HepG2 (cell line): ENCODE results near the gene DCAF16. TPM values are rescaled to one million over a fixed set of nuclear protein-coding genes. Genes with fewer than 3 reads are reported as not detected.

Experiments
- GPN1 ChIP-seq: sonication (generic); formaldehyde crosslinking; IDR thresholded peaks from 2 replicates; pipeline ENCODE4 v1.5.1; 2020; ENCODE audit warnings: missing genetic modification reagents, borderline replicate concordance
- NFE2 ChIP-seq: sonication (generic); formaldehyde crosslinking; IDR thresholded peaks from 2 replicates; pipeline ENCODE4 v1.4.0; 2020; ENCODE audit warnings: missing genetic modification reagents
- SOX5 ChIP-seq: IDR thresholded peaks from 2 replicates; pipeline ENCODE4 v1.6.1; 2016; ENCODE audit warnings: borderline replicate concordance
- ZBTB43 ChIP-seq: sonication (generic); formaldehyde crosslinking; conservative IDR thresholded peaks from 2 replicates; pipeline ENCODE4 v1.4.0; 2020; ENCODE audit warnings: missing genetic modification reagents
- ZFX ChIP-seq: sonication (generic); formaldehyde crosslinking; IDR thresholded peaks from 2 replicates; pipeline ENCODE4 v1.4.0; 2020; ENCODE audit warnings: mild to moderate bottlenecking, low read depth, missing genetic modification reagents, moderate library complexity
- polyA plus RNA-seq, 8 experiments: library from polyadenylated mRNA; depleted of rRNA in 3 of 8; stranded (reverse) in 7 of 8; unstranded in 1 of 8; fragments of >200 nt; fragmentation: Illumina TruSeq in 4 of 8; extraction: Trizol in 4 of 8; gene quantifications; 2 replicates each; pipeline versions ENCODE4 v1.2.1 to v1.2.3, GENCODE V29; 2011 to 2016; ENCODE audit warnings: low read depth in 4 of 8, missing spikeins in 1 of 8, mixed read lengths in 1 of 8; ENCODE audit not compliant: insufficient read depth in 1 of 8
- total RNA-seq, 5 experiments: library from RNA; depleted of rRNA; stranded (reverse); fragments of >200 nt; fragmentation: Illumina TruSeq; extraction: Trizol; gene quantifications; 2 replicates each; pipeline ENCODE4 v1.2.3, GENCODE V29; 2016; ENCODE audit warnings: low read depth in 1 of 5

The DCAF16 gene
- total and polyA plus RNA-seq, 2 of the 13 experiments (the other 11 are each of a cell fraction or from before 2014, with no cell fraction given) = 37.5 to 41.9 TPM

GRCh38 chr4:17753646-17754045 lies 56.9 kb downstream of the DCAF16 start (continued):
- TF ChIP-seq GPN1 = no peak
- no peak for TF ChIP-seq ZBTB43 (CRISPR knock-in tag)
- no peak for TF ChIP-seq NFE2 (CRISPR knock-in tag)
- no peak for TF ChIP-seq SOX5 (CRISPR knock-in tag)
- no peak for TF ChIP-seq ZFX (CRISPR knock-in tag)

Other genes with a start within 250 kb of the DCAF16 start
- gene LAP3, start 233.6 kb downstream of the DCAF16 start, total RNA-seq (2016; rRNA removed; fragmentation: Illumina TruSeq; extraction: Trizol) = 125 and 177 TPM in 2 replicates
- 90.5 and 106 TPM in 2 replicates for gene LAP3, start 233.6 kb downstream of the DCAF16 start, polyA plus RNA-seq (2011; rRNA removed)
- 65.7 and 96.5 TPM in 2 replicates for gene MED28, start 196.1 kb downstream of the DCAF16 start, total RNA-seq (2016; rRNA removed; fragmentation: Illumina TruSeq; extraction: Trizol)
- gene MED28, start 196.1 kb downstream of the DCAF16 start, polyA plus RNA-seq (2011; rRNA removed) = 41.3 and 42.8 TPM in 2 replicates
- gene FAM184B, start 29.1 kb downstream of the DCAF16 start, total RNA-seq (2016; rRNA removed; fragmentation: Illumina TruSeq; extraction: Trizol) = not detected in 2 replicates
- gene FAM184B, start 29.1 kb downstream of the DCAF16 start, polyA plus RNA-seq (2011; rRNA removed) = 0.01 TPM in 1 of 2 replicates, not detected in the other
- gene NCAPG, start 222 bp upstream of the DCAF16 start, total RNA-seq (2016; rRNA removed; fragmentation: Illumina TruSeq; extraction: Trizol) = 61.9 and 108 TPM in 2 replicates
- 8.1 and 14.8 TPM in 2 replicates for gene NCAPG, start 222 bp upstream of the DCAF16 start, polyA plus RNA-seq (2011; rRNA removed)
- 14.5 and 16.5 TPM in 2 replicates for gene LCORL, start 211.0 kb upstream of the DCAF16 start, total RNA-seq (2016; rRNA removed; fragmentation: Illumina TruSeq; extraction: Trizol)
- 3.8 and 5.3 TPM in 2 replicates for gene LCORL, start 211.0 kb upstream of the DCAF16 start, polyA plus RNA-seq (2011; rRNA removed)